Neural progenitor cell (in vitro differentiated cells): ENCODE measurements around the gene XCR1. TPM values are rescaled to one million over a fixed set of nuclear protein-coding genes. Genes with fewer than 3 reads are reported as not detected.
"Not testable (repeated sequence)": the region's sequence is repeated elsewhere in the genome, so short reads cannot be mapped to it uniquely, and the experiment has no call there.

Experiments used
- DNase-seq: peaks from one replicate; pipeline ENCODE4 v3.0.0-alpha.2; 2016; ENCODE audit warnings: low spot score
- H2AFZ ChIP-seq: fragments of 200-600 bp; sonication (generic); replicated peaks from 2 replicates; pipeline ENCODE4 v1.6.1; 2016; ENCODE audit warnings: antibody characterized with exemption
- H3F3A ChIP-seq: fragments of 200-600 bp; sonication (generic); 2 replicates; pipeline ENCODE4 v1.6.1; 2016; ENCODE audit warnings: antibody characterized with exemption, low read depth
- H3K27ac ChIP-seq: fragments of 200-600 bp; sonication (generic); 2 replicates; pipeline ENCODE4 v1.5.1; 2016; ENCODE audit warnings: mild to moderate bottlenecking
- H3K27me3 ChIP-seq: fragments of 200-600 bp; sonication (generic); 2 replicates; pipeline ENCODE4 v1.6.1; 2016; ENCODE audit warnings: mild to moderate bottlenecking, moderate library complexity
- H3K36me3 ChIP-seq: fragments of 200-600 bp; sonication (generic); 2 replicates; pipeline ENCODE4 v1.5.1; 2016
- H3K4me1 ChIP-seq: fragments of 200-600 bp; sonication (generic); 2 replicates; pipeline ENCODE4 v1.6.1; 2016; ENCODE audit warnings: mixed run types
- H3K4me2 ChIP-seq: fragments of 200-600 bp; sonication (generic); 2 replicates; pipeline ENCODE4 v1.6.1; 2016
- H3K4me3 ChIP-seq: fragments of 200-600 bp; sonication (generic); 2 replicates; pipeline ENCODE4 v1.5.1; 2016
- H3K79me2 ChIP-seq: fragments of 200-600 bp; sonication (generic); 2 replicates; pipeline ENCODE4 v1.6.1; 2016; ENCODE audit warnings: low read depth
- H3K9ac ChIP-seq: fragments of 200-600 bp; sonication (generic); 2 replicates; pipeline ENCODE4 v1.6.1; 2016
- H3K9me3 ChIP-seq: fragments of 200-600 bp; sonication (generic); 2 replicates; pipeline ENCODE4 v1.5.1; 2016; ENCODE audit warnings: low read depth
- H4K20me1 ChIP-seq: fragments of 200-600 bp; sonication (generic); 2 replicates; pipeline ENCODE4 v1.6.1; 2016; ENCODE audit warnings: low read depth
- H3K27ac Mint-ChIP-seq: 3 replicates; pipeline ENCODE4 v1.8.0; 2021; ENCODE audit warnings: mixed read lengths
- H3K27me3 Mint-ChIP-seq: 2 replicates; pipeline ENCODE4 v1.8.0; 2022; ENCODE audit warnings: low read depth, mild to moderate bottlenecking, inconsistent platforms, moderate library complexity, mixed read lengths; ENCODE audit not compliant: insufficient read depth
- H3K36me3 Mint-ChIP-seq: 3 replicates; pipeline ENCODE4 v1.8.0; 2021; ENCODE audit warnings: mixed read lengths
- H3K4me1 Mint-ChIP-seq: 3 replicates; pipeline ENCODE4 v1.8.0; 2021; ENCODE audit warnings: mixed read lengths
- H3K4me3 Mint-ChIP-seq: 3 replicates; pipeline ENCODE4 v1.8.0; 2021; ENCODE audit warnings: mild to moderate bottlenecking, moderate library complexity, mixed read lengths
- H3K9me3 Mint-ChIP-seq: 3 replicates; pipeline ENCODE4 v1.8.0; 2020; ENCODE audit warnings: mixed read lengths
- EZH2 ChIP-seq: fragments of 200-600 bp; sonication (generic); IDR thresholded peaks from 2 replicates; pipeline ENCODE4 v1.6.1; 2017; ENCODE audit warnings: antibody characterized with exemption, mild to moderate bottlenecking, moderate library complexity
- EZH2phosphoT487 ChIP-seq: fragments of 200-600 bp; sonication (generic); IDR thresholded peaks from 2 replicates; pipeline ENCODE4 v1.6.1; 2017; ENCODE audit warnings: antibody characterized with exemption
- total RNA-seq: library from RNA; depleted of rRNA; stranded (reverse); fragments of >200 nt; gene quantifications from 2 replicates; pipeline ENCODE4 v1.2.3, GENCODE V29; 2015; ENCODE audit warnings: low replicate concordance
- TF ChIP-seq, protein P1 (sequence below): fragments of 200-600 bp; sonication (generic); IDR thresholded peaks from 2 replicates; pipeline ENCODE4 v1.5.1; 2017; ENCODE audit warnings: antibody characterized with exemption, mild to moderate bottlenecking

XCR1 gene
- total RNA-seq, 1 donor from 2014 or later, result not detected

DNA sequence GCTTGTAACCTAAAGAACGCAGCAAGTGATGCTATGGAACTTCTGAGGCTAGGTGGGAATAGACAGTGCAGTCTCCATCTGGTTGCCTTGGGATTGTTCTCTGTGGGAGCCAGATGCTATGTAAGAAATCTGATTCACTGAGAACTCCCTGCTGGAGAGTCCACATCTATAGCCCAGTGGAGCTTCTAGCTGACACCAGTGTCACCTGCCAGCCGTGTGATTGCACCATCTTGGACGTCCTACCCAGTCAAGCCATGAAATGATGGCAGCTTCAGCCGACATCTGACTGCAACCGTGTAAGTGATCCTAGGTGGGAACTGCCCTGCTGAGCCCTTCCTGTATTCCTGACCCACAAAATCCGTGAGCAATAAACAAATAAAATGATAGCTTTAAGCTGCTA is 19.2 kb downstream of the XCR1 start:
- H2AFZ ChIP-seq, result no peak overlapping the region
- H3K79me2 ChIP-seq, result no peaks in the 10 kb centered on the region
- no peaks in the 10 kb centered on the region for H3K9me3 ChIP-seq
- no peaks in the 10 kb centered on the region for H4K20me1 ChIP-seq
- no peaks in the 10 kb centered on the region for H3K9me3 Mint-ChIP-seq
- H3K9ac ChIP-seq, result no peak overlapping the region
- TF ChIP-seq EZH2 (no peak), EZH2phosphoT487 (no peak)
- TF ChIP-seq, protein P1, sequence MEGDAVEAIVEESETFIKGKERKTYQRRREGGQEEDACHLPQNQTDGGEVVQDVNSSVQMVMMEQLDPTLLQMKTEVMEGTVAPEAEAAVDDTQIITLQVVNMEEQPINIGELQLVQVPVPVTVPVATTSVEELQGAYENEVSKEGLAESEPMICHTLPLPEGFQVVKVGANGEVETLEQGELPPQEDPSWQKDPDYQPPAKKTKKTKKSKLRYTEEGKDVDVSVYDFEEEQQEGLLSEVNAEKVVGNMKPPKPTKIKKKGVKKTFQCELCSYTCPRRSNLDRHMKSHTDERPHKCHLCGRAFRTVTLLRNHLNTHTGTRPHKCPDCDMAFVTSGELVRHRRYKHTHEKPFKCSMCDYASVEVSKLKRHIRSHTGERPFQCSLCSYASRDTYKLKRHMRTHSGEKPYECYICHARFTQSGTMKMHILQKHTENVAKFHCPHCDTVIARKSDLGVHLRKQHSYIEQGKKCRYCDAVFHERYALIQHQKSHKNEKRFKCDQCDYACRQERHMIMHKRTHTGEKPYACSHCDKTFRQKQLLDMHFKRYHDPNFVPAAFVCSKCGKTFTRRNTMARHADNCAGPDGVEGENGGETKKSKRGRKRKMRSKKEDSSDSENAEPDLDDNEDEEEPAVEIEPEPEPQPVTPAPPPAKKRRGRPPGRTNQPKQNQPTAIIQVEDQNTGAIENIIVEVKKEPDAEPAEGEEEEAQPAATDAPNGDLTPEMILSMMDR, result no peak
- no peak overlapping the region for H3K4me3 ChIP-seq
- no peaks in the 10 kb centered on the region for H3K27me3 ChIP-seq
- no peak overlapping the region for H3K27ac Mint-ChIP-seq
- no peak overlapping the region for H3K4me3 Mint-ChIP-seq
- no peaks in the 10 kb centered on the region for H3K36me3 ChIP-seq
- H3K36me3 Mint-ChIP-seq, result no peaks in the 10 kb centered on the region
- no peaks in the 10 kb centered on the region for H3K4me1 Mint-ChIP-seq
- H3K27ac ChIP-seq, result no peak overlapping the region
- no peak overlapping the region for H3K4me2 ChIP-seq
- H3K4me1 ChIP-seq, result no peaks in the 10 kb centered on the region
- H3K27me3 Mint-ChIP-seq, result no peaks in the 10 kb centered on the region
- H3F3A ChIP-seq, result no peaks in the 10 kb centered on the region
- DNase-seq, result no peak

DNA sequence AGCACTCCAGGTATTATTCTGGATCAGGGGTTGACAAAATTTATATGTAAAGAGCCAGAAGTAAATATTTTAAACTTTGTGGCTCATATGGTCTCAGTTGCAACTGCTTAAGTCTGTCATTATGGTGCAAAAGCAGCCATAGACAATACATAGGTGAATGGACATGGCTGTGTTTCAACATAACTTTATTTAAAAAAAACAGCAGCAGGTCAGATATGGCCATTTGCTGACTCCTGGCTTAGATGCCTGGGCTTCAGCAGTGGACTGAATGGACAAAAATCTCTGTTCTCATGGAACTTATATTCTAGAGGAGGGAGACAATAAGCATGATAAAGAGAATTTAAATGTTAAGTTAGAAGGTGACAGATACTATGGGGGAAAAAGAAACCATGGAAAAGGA is 20.0 kb downstream of the XCR1 start:
- Histone ChIP-seq H3K9ac (no peak overlapping the region), H2AFZ (no peak overlapping the region), H3K27me3 (no peaks in the 10 kb centered on the region), H3K9me3 (no peaks in the 10 kb centered on the region), H3K36me3 (no peaks in the 10 kb centered on the region), H3K4me2 (no peak overlapping the region), H3K4me3 (no peak overlapping the region), H3F3A (no peaks in the 10 kb centered on the region), H3K27ac (no peak overlapping the region), H4K20me1 (no peaks in the 10 kb centered on the region), H3K4me1 (no peaks in the 10 kb centered on the region), H3K79me2 (no peaks in the 10 kb centered on the region)
- DNase-seq, result no peak
- H3K4me3 Mint-ChIP-seq, result no peak overlapping the region
- TF ChIP-seq EZH2, result no peak
- TF ChIP-seq, protein P1, result no peak
- no peak for TF ChIP-seq EZH2phosphoT487
- no peak overlapping the region for H3K27ac Mint-ChIP-seq
- no peaks in the 10 kb centered on the region for H3K4me1 Mint-ChIP-seq
- H3K9me3 Mint-ChIP-seq, result no peaks in the 10 kb centered on the region
- H3K36me3 Mint-ChIP-seq, result no peaks in the 10 kb centered on the region
- H3K27me3 Mint-ChIP-seq, result no peaks in the 10 kb centered on the region

DNA sequence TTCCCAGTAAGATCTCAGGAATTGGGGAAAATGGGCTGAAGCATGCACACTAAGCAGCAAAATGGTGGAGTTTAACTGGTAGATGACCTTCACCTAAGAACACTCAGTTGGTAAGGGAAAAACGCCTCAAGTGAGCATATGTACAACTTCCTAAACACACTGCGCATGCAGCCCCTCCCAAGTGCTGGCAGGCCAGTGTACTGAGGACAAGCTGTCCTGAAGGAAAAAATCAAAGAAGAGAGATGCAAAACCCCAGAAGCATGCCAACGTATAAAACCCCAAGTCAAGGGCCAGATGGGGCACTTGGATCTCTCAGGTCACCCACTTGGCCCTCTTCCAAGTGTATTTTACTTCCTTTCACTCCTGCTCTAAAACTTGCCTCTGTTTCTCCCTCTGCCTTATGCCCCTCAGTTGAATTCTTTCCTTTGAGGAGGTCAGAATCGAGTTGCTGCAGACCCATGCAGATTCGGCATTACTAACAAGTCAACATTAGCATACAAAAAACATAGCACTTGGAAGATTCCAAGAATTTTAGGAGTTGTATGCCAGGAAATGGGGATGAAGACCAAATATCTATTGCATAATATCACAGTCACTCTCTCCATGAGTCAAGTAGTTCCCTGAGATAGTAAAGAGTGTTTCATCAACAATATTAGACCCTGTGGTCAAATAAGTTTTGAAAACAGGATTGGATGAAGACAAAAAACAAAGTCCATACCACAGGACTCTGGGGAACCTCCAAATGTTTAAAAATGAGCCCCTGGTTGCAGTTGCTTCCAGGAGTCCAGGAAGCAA is 20.8 kb downstream of the XCR1 start:
- H3K4me1 ChIP-seq, result no peaks in the 10 kb centered on the region
- no peak overlapping the region for H2AFZ ChIP-seq

DNA sequence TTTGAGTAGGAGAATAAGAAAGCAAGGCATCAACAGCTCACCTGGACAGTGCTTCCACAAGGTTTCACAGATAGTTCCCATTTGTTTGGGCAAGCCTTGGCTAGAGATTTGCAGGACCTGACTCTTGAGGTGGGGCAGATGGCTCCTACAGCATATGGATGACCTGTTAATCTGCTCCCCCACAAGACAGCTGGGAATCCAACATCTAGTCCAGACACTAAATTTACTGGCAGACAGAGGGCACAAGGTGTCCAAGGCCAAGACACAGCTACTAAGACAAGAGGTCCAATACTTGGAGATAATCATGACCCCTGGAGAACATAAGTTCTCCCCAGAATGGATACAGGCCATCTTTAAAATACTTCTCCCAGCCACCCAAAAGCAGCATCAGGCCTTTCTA is 23.6 kb downstream of the XCR1 start:
- not testable (repeated sequence) for H3K79me2 ChIP-seq, H3F3A ChIP-seq, H3K27me3 Mint-ChIP-seq, H2AFZ ChIP-seq, H3K27me3 ChIP-seq, DNase-seq, H3K9ac ChIP-seq, H3K4me3 Mint-ChIP-seq, H3K36me3 ChIP-seq, H3K4me1 Mint-ChIP-seq, H4K20me1 ChIP-seq, H3K27ac ChIP-seq, H3K9me3 Mint-ChIP-seq, H3K4me2 ChIP-seq, H3K36me3 Mint-ChIP-seq, H3K4me1 ChIP-seq, H3K4me3 ChIP-seq, H3K27ac Mint-ChIP-seq, H3K9me3 ChIP-seq

More for the DNA sequence above, 20.8 kb downstream of the XCR1 start:
- H3K9me3 ChIP-seq, result no peaks in the 10 kb centered on the region
- H3K4me3 Mint-ChIP-seq, result no peak overlapping the region
- no peaks in the 10 kb centered on the region for H3K79me2 ChIP-seq
- H3K4me3 ChIP-seq, result no peak overlapping the region
- no peaks in the 10 kb centered on the region for H3K27me3 Mint-ChIP-seq
- H3K9ac ChIP-seq, result no peak overlapping the region
- no peaks in the 10 kb centered on the region for H3K9me3 Mint-ChIP-seq
- H3K4me2 ChIP-seq, result no peak overlapping the region
- no peaks in the 10 kb centered on the region for H3K36me3 Mint-ChIP-seq
- no peaks in the 10 kb centered on the region for H3F3A ChIP-seq
- no peaks in the 10 kb centered on the region for H4K20me1 ChIP-seq
- H3K27ac ChIP-seq, result no peak overlapping the region
- DNase-seq, result no peak
- no peak for TF ChIP-seq EZH2phosphoT487
- no peak for TF ChIP-seq EZH2
- TF ChIP-seq, protein P1, result no peak
- no peak overlapping the region for H3K27ac Mint-ChIP-seq
- H3K27me3 ChIP-seq, result no peaks in the 10 kb centered on the region
- no peaks in the 10 kb centered on the region for H3K36me3 ChIP-seq
- no peaks in the 10 kb centered on the region for H3K4me1 Mint-ChIP-seq
